ENCODE measurements around the gene ARRB2. TPM values are rescaled to one million over a fixed set of nuclear protein-coding genes. Genes with fewer than 3 reads are reported as not detected.

The ARRB2 gene
- total RNA-seq, 4 donors from 2014 or later, result 8.4 to 20.6 (median 14.4) TPM

GRCh38 chr17:4716081-4716480 is 5.6 kb downstream of the ARRB2 start:
- Histone ChIP-seq H3K36me3 (no peaks in the 10 kb centered on the region), H3K4me3 (replicated peaks in 1 of 3) (no peak overlapping the region), H3K9me3 (no peaks in the 10 kb centered on the region), H3K4me1 (peaks cover 2 to 3% of the 10 kb centered on the region in 2 donors), H3K27me3 (no peaks in the 10 kb centered on the region), H3K27ac (no peak overlapping the region)
- intact Hi-C loops (cut with DNase I), result no loop called here
- TF ChIP-seq POLR2A (IDR thresholded peaks at IDR 0.05), result no peak
- TF ChIP-seq CTCF (IDR thresholded peaks at IDR 0.05), result no peak
- DNase-seq, result no peak
- WGBS, 2 donors, result 92 to 97% methylated on average over 10 of the region's 10 CpGs

- Histone ChIP-seq H3K36me3 (no peaks in the 10 kb centered on the region), H3K4me1 (no peaks in the 10 kb centered on the region), H3K27ac (no peak overlapping the region), H3K9me3 (no peaks in the 10 kb centered on the region), H3K4me3 (replicated peaks in 1 of 3) (no peak overlapping the region), H3K27me3 (no peaks in the 10 kb centered on the region)
- TF ChIP-seq CTCF (IDR thresholded peaks at IDR 0.05) (no peak), POLR2A (IDR thresholded peaks at IDR 0.05) (no peak)
- WGBS, 2 donors, result 86 to 93% methylated on average over 17 of the region's 17 CpGs
- intact Hi-C loops (cut with DNase I), result no loop called here
- no peak for DNase-seq
These were observed 7.4 kb downstream of the ARRB2 start for GRCh38 chr17:4717791-4718190.

GRCh38 chr17:4718276-4718675 is 7.8 kb downstream of the ARRB2 start:
- Histone ChIP-seq H3K9me3 (no peaks in the 10 kb centered on the region), H3K4me1 (no peaks in the 10 kb centered on the region), H3K36me3 (no peaks in the 10 kb centered on the region), H3K27ac (no peak overlapping the region), H3K4me3 (replicated peaks in 1 of 3) (no peak overlapping the region), H3K27me3 (no peaks in the 10 kb centered on the region)
- 95 to 99% methylated on average over 13 of the region's 13 CpGs for WGBS, 2 donors
- intact Hi-C loops (cut with DNase I), result no loop called here
- TF ChIP-seq CTCF (IDR thresholded peaks at IDR 0.05) (no peak), POLR2A (IDR thresholded peaks at IDR 0.05) (no peak)
- no peak for DNase-seq

- Histone ChIP-seq H3K4me3 (replicated peaks in 1 of 3) (no peak overlapping the region), H3K4me1 (no peaks in the 10 kb centered on the region), H3K36me3 (no peaks in the 10 kb centered on the region), H3K9me3 (no peaks in the 10 kb centered on the region), H3K27ac (no peak overlapping the region), H3K27me3 (no peaks in the 10 kb centered on the region)
- TF ChIP-seq CTCF (IDR thresholded peaks at IDR 0.05) (no peak), POLR2A (IDR thresholded peaks at IDR 0.05) (no peak)
- intact Hi-C loops (cut with DNase I), result no loop called here
- 83 to 86% methylated on average over 10 of the region's 10 CpGs for WGBS, 2 donors
- no peak for DNase-seq
These were observed 8.7 kb downstream of the ARRB2 start for GRCh38 chr17:4719146-4719545.

- intact Hi-C loops (cut with DNase I), result no loop called here
- no peaks in the 10 kb centered on the region for H3K36me3 ChIP-seq
- no peak overlapping the region for H3K27ac ChIP-seq
- no peak for DNase-seq
- H3K4me1 ChIP-seq, result no peaks in the 10 kb centered on the region
- TF ChIP-seq POLR2A (IDR thresholded peaks at IDR 0.05), result no peak
- TF ChIP-seq CTCF (IDR thresholded peaks at IDR 0.05), result no peak
- no peak overlapping the region for H3K4me3 ChIP-seq (replicated peaks in 1 of 3)
- H3K9me3 ChIP-seq, result no peaks in the 10 kb centered on the region
- 74 to 79% methylated on average over 8 to 15 of the region's 15 CpGs for WGBS, 2 donors
- H3K27me3 ChIP-seq, result no peaks in the 10 kb centered on the region
These were observed 9.3 kb downstream of the ARRB2 start for GRCh38 chr17:4719684-4720221.

Data from thyroid gland (tissue), 4 donors.